Activated CD8-positive, alpha-beta T cell treated with anti-CD3 and anti-CD28 coated beads for 36 hours (primary cell): Measurements from ENCODE around the gene ARHGAP4. TPM values are rescaled to one million over a fixed set of nuclear protein-coding genes. Genes with fewer than 3 reads are reported as not detected.

Experiments used
- ATAC-seq: fragments of 200-7000 bp; cut with Tn5 transposase; one replicate; pipeline ENCODE4 v1.10.0; 2021; ENCODE audit warnings: mild to moderate bottlenecking, moderate library complexity
- CTCF ChIA-PET: fragments of 350-600 bp; sonication (Branson Sonifier 250); formaldehyde crosslinking; loops from one replicate; lab custom pipeline; 2021; ENCODE audit warnings: antibody characterized with exemption; lab: Charles Lee
- POLR2A ChIA-PET: fragments of 350-600 bp; sonication (Branson Sonifier 250); formaldehyde crosslinking; loops from one replicate; lab custom pipeline; 2021; ENCODE audit warnings: antibody characterized with exemption; lab: Charles Lee
- DNase-seq: peaks from one replicate; pipeline ENCODE4 v3.0.0-alpha.2; 2020
- H3K27ac Mint-ChIP-seq: one replicate; pipeline ENCODE4 v1.8.0; 2021; ENCODE audit warnings: mild to moderate bottlenecking, mixed read lengths
- H3K27me3 Mint-ChIP-seq: one replicate; pipeline ENCODE4 v1.8.0; 2021; ENCODE audit warnings: mixed read lengths
- H3K36me3 Mint-ChIP-seq: one replicate; pipeline ENCODE4 v1.8.0; 2021; ENCODE audit warnings: low read depth, mixed read lengths
- H3K4me1 Mint-ChIP-seq: one replicate; pipeline ENCODE4 v1.8.0; 2021; ENCODE audit warnings: low read depth, mixed read lengths
- H3K4me3 Mint-ChIP-seq: one replicate; pipeline ENCODE4 v1.8.0; 2021; ENCODE audit warnings: mild to moderate bottlenecking, moderate library complexity, mixed read lengths
- H3K9me3 Mint-ChIP-seq: one replicate; pipeline ENCODE4 v1.8.0; 2021; ENCODE audit warnings: mixed read lengths
- CTCF ChIP-seq: fragments of 200-600 bp; IDR thresholded peaks from one replicate; pipeline ENCODE4 v1.8.0; 2022; ENCODE audit warnings: antibody characterized with exemption, mild to moderate bottlenecking
- intact Hi-C: fragments of 100-400 bp; cut with micrococcal nuclease; formaldehyde crosslinking; loops from one replicate; pipeline ENCODE4 v1.10.0; 2022
- total RNA-seq, 2 experiments: library from RNA; stranded (reverse); gene quantifications; one replicate each; pipeline ENCODE4 v1.2.3, GENCODE V29; 2021

The ARHGAP4 gene
- total RNA-seq, 2 experiments from 2014 or later: 128 to 130 TPM

- Mint-ChIP-seq H3K27me3 (peaks cover 17% of the 10 kb centered on the region), H3K4me3 (no peak overlapping the region), H3K4me1 (peaks cover 16% of the 10 kb centered on the region), H3K9me3 (no peaks in the 10 kb centered on the region), H3K36me3 (no peaks in the 10 kb centered on the region), H3K27ac (no peak overlapping the region)
- POLR2A ChIA-PET: no interaction called here
- ATAC-seq: no peak
- no peak for TF ChIP-seq CTCF
- DNase-seq: no peak
- intact Hi-C loops: no loop called here
- CTCF ChIA-PET: interaction anchor here (0.7 to 1.1 kb wide), 2 partner anchors 30 to 113 kb away, joined by 3 to 4 read pairs; no protein-coding TSS in a partner anchor
These were observed 50.0 kb downstream of the ARHGAP4 start for GRCh38 chrX:153876112-153876491.

- H3K4me1 Mint-ChIP-seq: peaks cover 16% of the 10 kb centered on the region
- no peaks in the 10 kb centered on the region for H3K9me3 Mint-ChIP-seq
- intact Hi-C loops: no loop called here
- no peak overlapping the region for H3K27ac Mint-ChIP-seq
- peaks cover 17% of the 10 kb centered on the region for H3K27me3 Mint-ChIP-seq
- no peaks in the 10 kb centered on the region for H3K36me3 Mint-ChIP-seq
- ChIA-PET CTCF (interaction anchor here (0.7 to 1.1 kb wide), 2 partner anchors 30 to 112 kb away, joined by 3 to 4 read pairs; no protein-coding TSS in a partner anchor), POLR2A (no interaction called here)
- TF ChIP-seq CTCF: no peak
- ATAC-seq: peak; percentile 68
- no peak overlapping the region for H3K4me3 Mint-ChIP-seq
- peak; percentile 64 for DNase-seq
These were observed 50.5 kb downstream of the ARHGAP4 start for GRCh38 chrX:153875391-153876111.

- peaks cover 17% of the 10 kb centered on the region for H3K27me3 Mint-ChIP-seq
- no peaks in the 10 kb centered on the region for H3K9me3 Mint-ChIP-seq
- CTCF ChIA-PET: no interaction called here
- TF ChIP-seq CTCF: no peak
- H3K36me3 Mint-ChIP-seq: no peaks in the 10 kb centered on the region
- no peak overlapping the region for H3K4me3 Mint-ChIP-seq
- POLR2A ChIA-PET: no interaction called here
- DNase-seq (no peak), ATAC-seq (no peak)
- intact Hi-C loops: no loop called here
- no peak overlapping the region for H3K27ac Mint-ChIP-seq
- H3K4me1 Mint-ChIP-seq: peaks cover 16% of the 10 kb centered on the region
These were observed 51.5 kb downstream of the ARHGAP4 start for GRCh38 chrX:153874366-153875125.

- Mint-ChIP-seq H3K27ac (no peak overlapping the region), H3K27me3 (peaks cover 13% of the 10 kb centered on the region), H3K9me3 (no peaks in the 10 kb centered on the region), H3K36me3 (no peaks in the 10 kb centered on the region), H3K4me3 (no peak overlapping the region), H3K4me1 (peaks cover 12% of the 10 kb centered on the region)
- CTCF ChIA-PET: interaction anchor here (1.5 kb wide), 1 partner anchor 31 kb away, joined by 3 read pairs; no protein-coding TSS in a partner anchor
- DNase-seq (no peak), ATAC-seq (no peak)
- intact Hi-C loops: no loop called here
- POLR2A ChIA-PET: no interaction called here
- TF ChIP-seq CTCF: no peak
These were observed 52.0 kb downstream of the ARHGAP4 start for GRCh38 chrX:153874085-153874365.
